ENCODE data around the gene PIGB.

DNA sequence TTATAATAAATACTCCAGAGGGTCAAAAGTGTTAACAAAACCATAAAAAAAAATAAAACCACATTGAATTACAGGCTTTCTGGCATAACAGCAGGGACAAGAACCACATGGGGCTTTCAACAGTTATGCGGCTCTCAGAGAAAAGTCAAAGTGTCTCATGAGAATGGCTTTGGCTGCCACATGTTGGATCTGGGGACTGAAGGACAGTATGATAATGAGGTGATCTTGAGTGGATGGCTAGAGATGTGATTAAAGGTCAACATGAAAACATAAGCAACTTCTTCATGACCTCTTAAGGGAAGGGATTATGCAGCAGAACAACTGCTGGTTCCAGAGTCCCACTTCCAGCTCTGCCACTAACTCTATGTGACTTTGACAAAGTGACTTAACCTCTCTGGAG lies 34.6 kb upstream of the PIGB start:
- TF ChIP-seq GATA2 (IDR thresholded peaks at IDR 0.05; ENCODE audit: low read depth, low read length), result no peak
- no peak for TF ChIP-seq GATA3 (IDR thresholded peaks at IDR 0.05; ENCODE audit: low read depth, low read length)
